Smooth muscle cell (in vitro differentiated cells): ENCODE data around the gene NODAL. TPM values are rescaled to one million over a fixed set of nuclear protein-coding genes. Genes with fewer than 3 reads are reported as not detected.

ENCODE experiments used
- DNase-seq: peaks from one replicate; lab custom pipeline; 2025; ENCODE audit not compliant: unreplicated experiment; lab: John Stamatoyannopoulos, UW
- H2AFZ ChIP-seq: fragments of 200-600 bp; sonication (generic); 2 replicates; pipeline ENCODE4 v1.6.0; 2016; ENCODE audit warnings: antibody characterized with exemption, low read depth, mild to moderate bottlenecking
- H3F3A ChIP-seq: fragments of 200-600 bp; sonication (generic); 2 replicates; pipeline ENCODE4 v1.6.0; 2017; ENCODE audit warnings: antibody characterized with exemption, low read depth
- H3K27ac ChIP-seq: fragments of 200-600 bp; sonication (generic); 2 replicates; pipeline ENCODE4 v1.5.1; 2016; ENCODE audit warnings: low read depth, mild to moderate bottlenecking
- H3K27me3 ChIP-seq: fragments of 200-600 bp; sonication (generic); 2 replicates; pipeline ENCODE4 v1.6.1; 2016; ENCODE audit warnings: low read depth, mild to moderate bottlenecking
- H3K36me3 ChIP-seq: fragments of 200-600 bp; sonication (generic); 2 replicates; pipeline ENCODE4 v1.5.1; 2016; ENCODE audit warnings: low read depth
- H3K4me1 ChIP-seq: fragments of 200-600 bp; sonication (generic); 2 replicates; pipeline ENCODE4 v1.5.1; 2016; ENCODE audit warnings: low read depth
- H3K4me2 ChIP-seq: fragments of 200-600 bp; sonication (generic); 2 replicates; pipeline ENCODE4 v1.6.0; 2016; ENCODE audit warnings: mild to moderate bottlenecking
- H3K4me3 ChIP-seq: fragments of 200-600 bp; sonication (generic); 2 replicates; pipeline ENCODE4 v1.5.1; 2016; ENCODE audit warnings: mild to moderate bottlenecking
- H3K79me2 ChIP-seq: fragments of 200-600 bp; sonication (generic); 2 replicates; pipeline ENCODE4 v1.6.0; 2016; ENCODE audit warnings: low read depth, mild to moderate bottlenecking
- H3K9ac ChIP-seq: fragments of 200-600 bp; sonication (generic); 2 replicates; pipeline ENCODE4 v1.6.0; 2016; ENCODE audit warnings: low read depth
- H3K9me3 ChIP-seq: fragments of 200-600 bp; sonication (generic); replicated peaks from 2 replicates; pipeline ENCODE4 v1.5.1; 2016; ENCODE audit warnings: low read depth
- H4K20me1 ChIP-seq: fragments of 200-600 bp; sonication (generic); 2 replicates; pipeline ENCODE4 v1.6.0; 2016; ENCODE audit warnings: low read depth
- CTCF ChIP-seq: fragments of 200-600 bp; sonication (generic); IDR thresholded peaks from 2 replicates; pipeline ENCODE4 v1.5.1; 2017; ENCODE audit warnings: borderline replicate concordance, mild to moderate bottlenecking, antibody characterized with exemption; ENCODE audit not compliant: insufficient read depth, poor library complexity, severe bottlenecking
- WGBS: methylation state at CpG from one replicate; pipeline ENCODE4 v1.1.7; 2016; ENCODE audit warnings: low lambda C conversion rate; 5-methylcytosine and 5-hydroxymethylcytosine counted together
- polyA plus RNA-seq: library from polyadenylated mRNA; unstranded; fragments of >200 nt; fragmentation: Nextera tagmentation; extraction: Ambion mirVana; gene quantifications from 2 replicates; pipeline ENCODE4 v1.2.1, GENCODE V29; 2016
- total RNA-seq: library from RNA; depleted of rRNA; stranded (reverse); fragments of >200 nt; gene quantifications from 2 replicates; pipeline ENCODE4 v1.2.3, GENCODE V29; 2014

NODAL gene
- total and polyA plus RNA-seq, 2 experiments from 2014 or later = 0.81 TPM; not detected in 1

GRCh38 chr10:70465832-70466231 lies 24.4 kb upstream of the NODAL start:
- no peak overlapping the region for H3K4me2 ChIP-seq
- H4K20me1 ChIP-seq = no peaks in the 10 kb centered on the region
- H3K27me3 ChIP-seq = no peaks in the 10 kb centered on the region
- no peak overlapping the region for H3K27ac ChIP-seq
- no peaks in the 10 kb centered on the region for H3K9me3 ChIP-seq
- no peak for TF ChIP-seq CTCF
- no peak overlapping the region for H2AFZ ChIP-seq
- H3K36me3 ChIP-seq = no peaks in the 10 kb centered on the region
- H3K4me1 ChIP-seq = no peaks in the 10 kb centered on the region
- no peaks in the 10 kb centered on the region for H3K79me2 ChIP-seq
- H3K4me3 ChIP-seq = no peak overlapping the region
- 82% methylated on average over 2 of the region's 2 CpGs for WGBS
- no peak for DNase-seq
- H3K9ac ChIP-seq = no peak overlapping the region
- no peaks in the 10 kb centered on the region for H3F3A ChIP-seq

DNA sequence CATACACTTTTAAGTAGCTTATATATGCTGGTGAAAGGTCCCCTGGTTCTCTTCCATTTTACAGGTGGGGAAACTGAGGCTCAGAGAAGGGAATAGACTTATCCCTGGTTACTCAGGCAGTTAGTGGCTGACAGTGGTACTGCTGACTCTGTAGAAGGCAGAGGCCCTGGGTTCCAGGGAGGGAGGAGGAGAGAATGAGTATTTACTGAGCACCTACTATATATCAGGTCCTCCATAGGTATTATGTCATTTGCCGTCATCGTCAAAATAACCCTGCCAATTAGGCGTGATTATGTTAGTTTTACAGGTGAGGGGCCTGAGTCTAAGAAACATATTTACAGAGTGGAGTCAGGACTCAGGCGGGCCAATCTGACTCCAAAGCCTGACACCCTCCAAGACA lies 23.8 kb upstream of the NODAL start:
- Histone ChIP-seq H3K27me3 (no peaks in the 10 kb centered on the region), H2AFZ (no peak overlapping the region), H3F3A (no peaks in the 10 kb centered on the region), H3K79me2 (no peaks in the 10 kb centered on the region), H3K9ac (no peak overlapping the region), H3K4me2 (no peak overlapping the region), H3K4me3 (no peak overlapping the region), H3K27ac (no peak overlapping the region), H3K36me3 (no peaks in the 10 kb centered on the region), H3K9me3 (no peaks in the 10 kb centered on the region), H4K20me1 (no peaks in the 10 kb centered on the region), H3K4me1 (no peaks in the 10 kb centered on the region)
- no peak for TF ChIP-seq CTCF
- no peak for DNase-seq
- 97% methylated on average over 4 of the region's 4 CpGs for WGBS

- no peak for TF ChIP-seq CTCF
- WGBS = 84% methylated on average over 4 of the region's 4 CpGs
- no peak for DNase-seq
These were observed 21.0 kb upstream of the NODAL start for GRCh38 chr10:70462349-70462984.

More at GRCh38 chr10:70462349-70462984, 21.0 kb upstream of the NODAL start:
- Histone ChIP-seq H3K4me2 (no peak overlapping the region), H3K79me2 (no peaks in the 10 kb centered on the region), H3K27ac (no peak overlapping the region), H3K9ac (no peak overlapping the region), H3K27me3 (no peaks in the 10 kb centered on the region), H3K36me3 (no peaks in the 10 kb centered on the region), H3K9me3 (no peaks in the 10 kb centered on the region), H3F3A (no peaks in the 10 kb centered on the region), H3K4me1 (peaks cover 8% of the 10 kb centered on the region), H3K4me3 (no peak overlapping the region), H2AFZ (no peak overlapping the region), H4K20me1 (no peaks in the 10 kb centered on the region)
